ENCODE results near the gene ITPR2. TPM values are rescaled to one million over a fixed set of nuclear protein-coding genes. Genes with fewer than 3 reads are reported as not detected.

Gene ITPR2
- polyA plus RNA-seq, 2 of the 4 experiments (the other 2 are of a cell fraction), result 3.1 to 8.1 TPM

DNA sequence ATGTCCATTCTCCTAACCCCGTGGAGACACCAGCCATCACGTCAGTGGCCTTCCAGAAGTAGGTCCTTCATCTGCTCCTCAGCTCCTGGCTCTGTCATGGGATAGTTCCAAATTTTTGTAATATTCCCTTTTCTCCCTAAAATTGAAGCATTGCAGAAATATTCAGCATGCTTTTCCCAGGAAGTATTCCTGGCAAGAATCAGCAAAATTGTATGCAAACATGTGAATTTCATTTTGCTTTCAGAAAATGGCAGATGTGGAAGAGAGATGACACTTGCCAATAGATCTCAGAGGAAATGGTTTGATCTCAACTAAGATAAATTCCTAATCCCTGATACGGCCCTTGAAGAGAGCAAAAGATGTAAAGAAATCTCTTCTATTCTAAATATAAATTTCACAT is 298.9 kb downstream of the ITPR2 start:
- ATAC-seq, result no peak
- ChIA-PET POLR2A (no interaction called here), CTCF (no interaction called here)
- no peaks in the 10 kb centered on the region for H3K9me3 ChIP-seq
- H3K4me1 ChIP-seq, result no peaks in the 10 kb centered on the region
- no peak overlapping the region for H3K4me2 ChIP-seq
- FAIRE-seq, result peak; percentile 32
- no peak for TF ChIP-seq HOXA7 (CRISPR knock-in tag; IDR thresholded peaks at IDR 0.05)
- no peak for TF ChIP-seq TFCP2L1 (CRISPR knock-in tag; IDR thresholded peaks at IDR 0.05)
- no peak for TF ChIP-seq MAZ (IDR thresholded peaks at IDR 0.05; ENCODE audit: borderline replicate concordance, low read depth, low read length)
- TF ChIP-seq RCOR1 (IDR thresholded peaks at IDR 0.05; ENCODE audit: low read depth, low read length), result no peak
- TF ChIP-seq KDM5A (IDR thresholded peaks at IDR 0.05), result no peak
- TF ChIP-seq MAFK (IDR thresholded peaks at IDR 0.05; ENCODE audit: partially characterized antibody), result no peak
- no peak for TF ChIP-seq POLR2AphosphoS2 (conservative IDR thresholded peaks at IDR 0.05; ENCODE audit: low read length)
- TF ChIP-seq, protein P1, sequence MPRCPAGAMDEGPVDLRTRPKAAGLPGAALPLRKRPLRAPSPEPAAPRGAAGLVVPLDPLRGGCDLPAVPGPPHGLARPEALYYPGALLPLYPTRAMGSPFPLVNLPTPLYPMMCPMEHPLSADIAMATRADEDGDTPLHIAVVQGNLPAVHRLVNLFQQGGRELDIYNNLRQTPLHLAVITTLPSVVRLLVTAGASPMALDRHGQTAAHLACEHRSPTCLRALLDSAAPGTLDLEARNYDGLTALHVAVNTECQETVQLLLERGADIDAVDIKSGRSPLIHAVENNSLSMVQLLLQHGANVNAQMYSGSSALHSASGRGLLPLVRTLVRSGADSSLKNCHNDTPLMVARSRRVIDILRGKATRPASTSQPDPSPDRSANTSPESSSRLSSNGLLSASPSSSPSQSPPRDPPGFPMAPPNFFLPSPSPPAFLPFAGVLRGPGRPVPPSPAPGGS (IDR thresholded peaks at IDR 0.05), result no peak
- TF ChIP-seq, protein P2, sequence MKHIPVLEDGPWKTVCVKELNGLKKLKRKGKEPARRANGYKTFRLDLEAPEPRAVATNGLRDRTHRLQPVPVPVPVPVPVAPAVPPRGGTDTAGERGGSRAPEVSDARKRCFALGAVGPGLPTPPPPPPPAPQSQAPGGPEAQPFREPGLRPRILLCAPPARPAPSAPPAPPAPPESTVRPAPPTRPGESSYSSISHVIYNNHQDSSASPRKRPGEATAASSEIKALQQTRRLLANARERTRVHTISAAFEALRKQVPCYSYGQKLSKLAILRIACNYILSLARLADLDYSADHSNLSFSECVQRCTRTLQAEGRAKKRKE (CRISPR knock-in tag; IDR thresholded peaks at IDR 0.05; ENCODE audit: low read depth), result no peak
- TF ChIP-seq HEYL (CRISPR knock-in tag; IDR thresholded peaks at IDR 0.05), result no peak
- TF ChIP-seq SREBF2 (IDR thresholded peaks at IDR 0.05), result no peak
- TF ChIP-seq, protein P3, sequence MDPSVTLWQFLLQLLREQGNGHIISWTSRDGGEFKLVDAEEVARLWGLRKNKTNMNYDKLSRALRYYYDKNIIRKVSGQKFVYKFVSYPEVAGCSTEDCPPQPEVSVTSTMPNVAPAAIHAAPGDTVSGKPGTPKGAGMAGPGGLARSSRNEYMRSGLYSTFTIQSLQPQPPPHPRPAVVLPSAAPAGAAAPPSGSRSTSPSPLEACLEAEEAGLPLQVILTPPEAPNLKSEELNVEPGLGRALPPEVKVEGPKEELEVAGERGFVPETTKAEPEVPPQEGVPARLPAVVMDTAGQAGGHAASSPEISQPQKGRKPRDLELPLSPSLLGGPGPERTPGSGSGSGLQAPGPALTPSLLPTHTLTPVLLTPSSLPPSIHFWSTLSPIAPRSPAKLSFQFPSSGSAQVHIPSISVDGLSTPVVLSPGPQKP (IDR thresholded peaks at IDR 0.05; ENCODE audit: low read depth, low read length), result no peak
- no peak for TF ChIP-seq SMC3 (IDR thresholded peaks at IDR 0.05)
- no peak for TF ChIP-seq RFX5 (IDR thresholded peaks at IDR 0.05)
- no peak for TF ChIP-seq TP53 (CRISPR knock-in tag; IDR thresholded peaks at IDR 0.05)
- no peak for TF ChIP-seq ZSCAN20 (CRISPR knock-in tag; IDR thresholded peaks at IDR 0.05)
- no peak for TF ChIP-seq JUNB (IDR thresholded peaks at IDR 0.05)
- no peak for TF ChIP-seq FOXS1 (CRISPR knock-in tag; IDR thresholded peaks at IDR 0.05)
- DNase-seq (ENCODE audit: low read depth in 1 of 2, low spot score in 1 of 2), result no peak
- no peak overlapping the region for H3K4me3 ChIP-seq
- 44% methylated on average over 3 of the region's 3 CpGs for WGBS (ENCODE audit: missing lambda C conversion rate)
- H3K27ac ChIP-seq, result no peak overlapping the region

DNA sequence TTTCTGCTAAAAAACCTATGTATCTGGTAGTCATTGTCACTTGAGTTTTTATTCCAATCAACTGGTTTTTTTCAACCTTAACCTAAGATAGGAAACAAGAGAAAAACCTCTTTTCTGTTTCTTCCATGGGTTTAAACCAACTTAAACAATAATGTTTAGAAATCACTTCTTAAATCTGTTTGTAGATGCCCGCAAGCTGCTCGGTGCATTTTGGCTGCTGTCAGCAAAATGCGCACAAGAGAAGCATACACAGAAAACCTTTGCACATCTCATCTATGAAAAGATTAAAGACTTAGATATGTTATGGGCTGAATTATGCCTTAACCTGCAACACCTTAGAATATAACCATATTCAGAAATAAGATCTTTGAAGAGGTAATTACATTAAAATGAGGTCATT is 299.8 kb downstream of the ITPR2 start:
- FAIRE-seq, result no peak

DNA sequence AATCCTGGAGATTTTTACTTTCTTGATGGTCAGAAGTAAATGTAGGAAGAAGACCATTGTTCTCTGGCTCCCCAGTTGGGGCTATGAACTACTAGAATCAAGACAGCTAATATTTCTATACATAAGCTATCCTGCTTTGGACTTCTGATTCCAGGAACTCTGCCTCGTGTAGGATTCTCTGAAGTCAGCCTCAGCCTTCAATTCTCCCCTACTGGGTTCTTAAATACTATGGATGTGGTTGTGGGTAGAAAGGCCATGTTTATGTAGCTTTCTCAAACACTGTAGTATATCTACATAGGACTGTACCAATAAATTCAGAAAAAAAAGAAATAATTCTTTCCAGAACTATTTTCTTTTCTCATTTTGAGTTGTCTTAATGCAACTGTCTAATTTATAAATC is 302.5 kb downstream of the ITPR2 start:
- Histone ChIP-seq H3K4me1 (no peaks in the 10 kb centered on the region), H3K4me3 (no peak overlapping the region), H3K27ac (no peak overlapping the region), H3K4me2 (no peak overlapping the region), H3K9me3 (peaks cover 5% of the 10 kb centered on the region; the same call in 2 of the 3 replicates)
- ChIA-PET POLR2A (no interaction called here), CTCF (interaction anchor here (1.5 to 1.8 kb wide), 3 partner anchors 10 to 411 kb away, joined by 3 to 5 read pairs (median 5); no protein-coding TSS in a partner anchor)
- no peak for TF ChIP-seq HOXB5 (CRISPR knock-in tag; IDR thresholded peaks at IDR 0.05)
- TF ChIP-seq SREBF2 (IDR thresholded peaks at IDR 0.05), result no peak
- TF ChIP-seq CBX8 (IDR thresholded peaks at IDR 0.05), result no peak
- no peak for TF ChIP-seq ZNF302 (CRISPR knock-in tag; IDR thresholded peaks at IDR 0.05)
- TF ChIP-seq TFCP2L1 (CRISPR knock-in tag; IDR thresholded peaks at IDR 0.05), result no peak
- TF ChIP-seq CBX2 (IDR thresholded peaks at IDR 0.05; ENCODE audit: borderline replicate concordance, low read depth), result no peak
- TF ChIP-seq HOXB13 (CRISPR knock-in tag; IDR thresholded peaks at IDR 0.05; ENCODE audit: low read depth), result no peak
- no peak for TF ChIP-seq RCOR1 (IDR thresholded peaks at IDR 0.05; ENCODE audit: low read depth, low read length)
- FAIRE-seq, result no peak
- no peak for ATAC-seq
- 20% methylated on average over 1 of the region's 1 CpG for WGBS (ENCODE audit: missing lambda C conversion rate)
- no peak for DNase-seq (ENCODE audit: low read depth in 1 of 2, low spot score in 1 of 2)

More for the DNA sequence above, 299.8 kb downstream of the ITPR2 start:
- DNase-seq (ENCODE audit: low read depth in 1 of 2, low spot score in 1 of 2) (no peak), ATAC-seq (no peak)
- TF ChIP-seq KDM5A (IDR thresholded peaks at IDR 0.05) (no peak), MAFK (IDR thresholded peaks at IDR 0.05; ENCODE audit: partially characterized antibody) (peak; percentile 40), ZC3H11A (IDR thresholded peaks at IDR 0.05) (no peak), POLR2AphosphoS2 (conservative IDR thresholded peaks at IDR 0.05; ENCODE audit: low read length) (no peak), SMC3 (IDR thresholded peaks at IDR 0.05) (no peak), ZNF302 (CRISPR knock-in tag; IDR thresholded peaks at IDR 0.05) (no peak), RARB (CRISPR knock-in tag; IDR thresholded peaks at IDR 0.05) (no peak), RFX5 (IDR thresholded peaks at IDR 0.05) (no peak)
- Histone ChIP-seq H3K4me3 (no peak overlapping the region), H3K27ac (no peak overlapping the region), H3K4me2 (no peak overlapping the region), H3K9me3 (no peaks in the 10 kb centered on the region), H3K4me1 (no peaks in the 10 kb centered on the region)
- POLR2A ChIA-PET, result interaction anchor here (0.6 kb wide), 1 partner anchor 30 kb away, joined by 3 read pairs; no protein-coding TSS in a partner anchor
- CTCF ChIA-PET, result interaction anchor here (0.6 kb wide), 1 partner anchor 1534 kb away, joined by 3 read pairs; no protein-coding TSS in a partner anchor
- 96% methylated on average over 3 of the region's 3 CpGs for whole genome bisulfite sequencing (ENCODE audit: missing lambda C conversion rate)

All from A549 (cell line).